GM23338 (cell line): ENCODE results near the gene AQP5. TPM values are rescaled to one million over a fixed set of nuclear protein-coding genes. Genes with fewer than 3 reads are reported as not detected.

Source experiments
- ATAC-seq: fragments of 200-7000 bp; cut with Tn5 transposase; 3 replicates; pipeline ENCODE4 v1.9.1; 2020
- DNase-seq: peaks from one replicate; pipeline ENCODE4 v3.0.0-alpha.2; 2015; ENCODE audit warnings: low spot score
- H2AFZ ChIP-seq: fragments of 200-600 bp; sonication (generic); 2 replicates; pipeline ENCODE4 v1.8.0; 2016; ENCODE audit warnings: antibody characterized with exemption, mild to moderate bottlenecking, moderate library complexity
- H3F3A ChIP-seq: fragments of 200-600 bp; sonication (generic); replicated peaks from 2 replicates; pipeline ENCODE4 v1.8.0; 2017; ENCODE audit warnings: antibody characterized with exemption, mixed run types, low read depth
- H3K27ac ChIP-seq: fragments of 200-600 bp; sonication (generic); 2 replicates; pipeline ENCODE4 v1.6.1; 2016; ENCODE audit warnings: low read depth
- H3K27me3 ChIP-seq: fragments of 200-600 bp; sonication (generic); 2 replicates; pipeline ENCODE4 v1.8.0; 2016; ENCODE audit warnings: mild to moderate bottlenecking, mixed run types, moderate library complexity; ENCODE audit not compliant: insufficient read depth
- H3K36me3 ChIP-seq: fragments of 200-600 bp; sonication (generic); 2 replicates; pipeline ENCODE4 v1.8.0; 2016; ENCODE audit warnings: mild to moderate bottlenecking; ENCODE audit not compliant: insufficient read depth
- H3K4me1 ChIP-seq: fragments of 200-600 bp; sonication (generic); 2 replicates; pipeline ENCODE4 v1.8.0; 2016; ENCODE audit warnings: mild to moderate bottlenecking, moderate library complexity; ENCODE audit not compliant: insufficient read depth
- H3K4me2 ChIP-seq: fragments of 200-600 bp; sonication (generic); 2 replicates; pipeline ENCODE4 v1.7.1; 2017; ENCODE audit warnings: mixed run types
- H3K4me3 ChIP-seq: fragments of 200-600 bp; sonication (generic); 2 replicates; pipeline ENCODE4 v1.6.1; 2016; ENCODE audit warnings: mixed run types
- H3K79me2 ChIP-seq: fragments of 200-600 bp; sonication (generic); replicated peaks from 2 replicates; pipeline ENCODE4 v1.8.0; 2017; ENCODE audit warnings: mild to moderate bottlenecking; ENCODE audit not compliant: insufficient read depth
- H3K9me2 ChIP-seq: fragments of 200-600 bp; sonication (generic); 2 replicates; pipeline ENCODE4 v1.8.0; 2017; ENCODE audit not compliant: insufficient read depth
- H4K20me1 ChIP-seq: fragments of 200-600 bp; sonication (generic); replicated peaks from 2 replicates; pipeline ENCODE4 v1.8.0; 2017; ENCODE audit warnings: mild to moderate bottlenecking; ENCODE audit not compliant: insufficient read depth
- H3K27ac Mint-ChIP-seq: 2 replicates; pipeline ENCODE4 v1.8.0; 2020; ENCODE audit warnings: inconsistent platforms, mild to moderate bottlenecking, moderate library complexity, mixed read lengths
- H3K27me3 Mint-ChIP-seq: 3 replicates; pipeline ENCODE4 v1.8.0; 2022; ENCODE audit warnings: low read depth, mild to moderate bottlenecking, moderate library complexity, mixed read lengths, inconsistent platforms; ENCODE audit not compliant: insufficient read depth, poor library complexity
- H3K36me3 Mint-ChIP-seq: 3 replicates; pipeline ENCODE4 v1.8.0; 2021; ENCODE audit warnings: low read depth, mild to moderate bottlenecking, inconsistent platforms, moderate library complexity, mixed read lengths
- H3K4me1 Mint-ChIP-seq: 3 replicates; pipeline ENCODE4 v1.8.0; 2020; ENCODE audit warnings: mild to moderate bottlenecking, inconsistent platforms, mixed read lengths
- H3K4me3 Mint-ChIP-seq: 3 replicates; pipeline ENCODE4 v1.8.0; 2021; ENCODE audit warnings: moderate library complexity, mild to moderate bottlenecking, inconsistent platforms, mixed read lengths
- H3K9me3 Mint-ChIP-seq: 3 replicates; pipeline ENCODE4 v1.8.0; 2020; ENCODE audit warnings: moderate library complexity, mild to moderate bottlenecking, inconsistent platforms, mixed read lengths
- CREB1 ChIP-seq: fragments of 250-450 bp; sonication (Bioruptor Pico); IDR thresholded peaks from 2 replicates; pipeline ENCODE4 v1.5.0; 2020; ENCODE audit warnings: low read depth, mild to moderate bottlenecking, moderate library complexity
- EZH2 ChIP-seq: fragments of 200-600 bp; sonication (generic); IDR thresholded peaks from one replicate; pipeline ENCODE4 v1.8.0; 2017; ENCODE audit warnings: antibody characterized with exemption, mild to moderate bottlenecking, low read depth; ENCODE audit not compliant: unreplicated experiment
- EZH2phosphoT487 ChIP-seq: fragments of 200-600 bp; sonication (generic); IDR thresholded peaks from one replicate; pipeline ENCODE4 v1.8.1; 2018; ENCODE audit warnings: antibody characterized with exemption; ENCODE audit not compliant: unreplicated experiment
- JUNB ChIP-seq: IDR thresholded peaks from one replicate; pipeline ENCODE4 v1.6.1; 2016; ENCODE audit warnings: antibody characterized with exemption; ENCODE audit not compliant: unreplicated experiment
- NANOG ChIP-seq: IDR thresholded peaks from 2 replicates; pipeline ENCODE4 v1.6.1; 2016; ENCODE audit warnings: antibody characterized with exemption, borderline replicate concordance
- POLR2AphosphoS5 ChIP-seq: IDR thresholded peaks from 2 replicates; pipeline ENCODE4 v1.6.1; 2016; ENCODE audit warnings: antibody characterized with exemption, low read depth
- STAT1 ChIP-seq: IDR thresholded peaks from one replicate; pipeline ENCODE4 v1.6.1; 2016; ENCODE audit warnings: antibody characterized with exemption; ENCODE audit not compliant: unreplicated experiment
- ZNF114 ChIP-seq: fragments of 250-450 bp; sonication (Bioruptor Pico); IDR thresholded peaks from 2 replicates; pipeline ENCODE4 v1.5.0; 2020; ENCODE audit warnings: mild to moderate bottlenecking, moderate library complexity
- ZNF331 ChIP-seq: fragments of 250-450 bp; sonication (Bioruptor Pico); IDR thresholded peaks from 2 replicates; pipeline ENCODE4 v1.5.0; 2020; ENCODE audit warnings: low read depth, mild to moderate bottlenecking, moderate library complexity
- polyA plus RNA-seq: library from polyadenylated mRNA; unstranded; fragments of >200 nt; fragmentation: Nextera tagmentation; extraction: Ambion mirVana; gene quantifications from 2 replicates; pipeline ENCODE4 v1.2.1, GENCODE V29; 2016
- total RNA-seq: library from RNA; depleted of rRNA; stranded (reverse); fragments of >200 nt; shearing (Covaris generic); gene quantifications from 2 replicates; pipeline ENCODE4 v1.2.3, GENCODE V29; 2014
- TF ChIP-seq, protein P1 (sequence below): IDR thresholded peaks from one replicate; pipeline ENCODE4 v1.6.1; 2018; ENCODE audit warnings: antibody characterized with exemption; ENCODE audit not compliant: unreplicated experiment
- TF ChIP-seq, protein P2 (sequence below): fragments of 250-450 bp; sonication (Bioruptor Pico); IDR thresholded peaks from 2 replicates; pipeline ENCODE4 v1.5.0; 2020; ENCODE audit warnings: mild to moderate bottlenecking, moderate library complexity
- TF ChIP-seq, protein P3 (sequence below): IDR thresholded peaks from 2 replicates; pipeline ENCODE4 v1.6.1; 2016; ENCODE audit warnings: antibody characterized with exemption
- TF ChIP-seq, protein P4 (sequence below), 2 experiments: fragments of 200-600 bp in 1 of 2; sonication (generic) in 1 of 2; conservative IDR thresholded peaks; 2 replicates each; pipeline versions ENCODE4 v1.5.1 to v1.6.1; 2016 to 2017; ENCODE audit warnings: antibody characterized with exemption in 2 of 2, low read depth in 2 of 2, mild to moderate bottlenecking in 2 of 2, moderate library complexity in 1 of 2

AQP5 gene
- total and polyA plus RNA-seq, 2 experiments from 2014 or later: 1.3 to 2.2 TPM

DNA sequence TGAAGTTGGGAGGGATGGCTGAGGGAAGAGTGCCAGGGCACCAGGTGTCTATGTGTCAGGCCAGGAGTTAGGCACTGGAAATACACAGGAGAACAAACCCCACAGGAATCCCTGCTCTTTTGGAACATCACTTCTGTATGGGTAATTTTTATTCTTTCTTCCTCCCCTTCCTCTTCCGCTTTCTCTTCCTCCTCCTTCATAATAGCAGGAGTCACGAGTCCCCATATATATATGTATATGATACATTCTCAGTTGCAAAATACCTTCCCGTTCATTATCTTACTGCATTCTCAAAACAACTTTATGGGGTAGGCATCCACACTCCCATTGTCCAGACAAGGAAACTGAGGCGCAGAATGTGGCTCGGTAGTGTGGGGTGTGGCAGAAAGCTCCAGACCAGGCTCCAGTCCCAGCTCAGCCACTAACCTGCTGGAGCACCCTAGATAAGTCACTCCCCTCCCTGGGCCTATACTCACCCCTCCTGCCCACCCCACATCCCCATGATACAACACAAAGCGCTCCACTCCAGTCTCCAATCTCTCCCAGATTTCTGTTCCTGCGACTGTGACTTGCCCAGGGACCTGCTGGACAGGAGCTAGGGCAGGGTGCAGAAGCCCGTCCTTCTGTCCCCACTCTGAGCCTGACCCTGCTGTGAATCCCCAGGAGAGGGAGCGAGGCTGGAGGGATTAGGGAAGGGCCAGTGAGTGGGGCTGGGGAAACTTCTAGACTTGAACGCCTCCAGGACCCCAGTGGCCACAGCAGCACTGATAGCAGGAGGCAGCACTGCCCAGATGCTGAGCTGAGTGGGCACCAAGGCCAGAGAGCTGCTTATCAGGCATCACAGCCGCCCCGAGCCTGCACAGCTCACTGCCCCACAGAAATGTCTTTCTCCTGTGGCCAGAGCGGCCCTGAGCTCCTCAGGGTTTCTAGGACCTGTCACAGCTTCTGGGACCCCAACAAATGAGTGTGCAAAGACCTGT, 12.5 kb upstream of the AQP5 start:
- no peak for ATAC-seq
- peaks cover 11% of the 10 kb centered on the region for H3K27me3 Mint-ChIP-seq
- no peak overlapping the region for H3K27ac Mint-ChIP-seq

More for the DNA sequence above, 12.5 kb upstream of the AQP5 start:
- Histone ChIP-seq H3K4me1 (peaks cover 26% of the 10 kb centered on the region), H4K20me1 (no peaks in the 10 kb centered on the region), H3K4me2 (no peak overlapping the region), H3F3A (no peaks in the 10 kb centered on the region), H2AFZ (no peak overlapping the region; the same call in 1 of the 2 replicates), H3K27ac (no peak overlapping the region), H3K36me3 (no peaks in the 10 kb centered on the region), H3K79me2 (no peaks in the 10 kb centered on the region), H3K27me3 (no peaks in the 10 kb centered on the region), H3K4me3 (no peak overlapping the region), H3K9me2 (no peaks in the 10 kb centered on the region)
- TF ChIP-seq POLR2AphosphoS5: no peak
- TF ChIP-seq, protein P1, sequence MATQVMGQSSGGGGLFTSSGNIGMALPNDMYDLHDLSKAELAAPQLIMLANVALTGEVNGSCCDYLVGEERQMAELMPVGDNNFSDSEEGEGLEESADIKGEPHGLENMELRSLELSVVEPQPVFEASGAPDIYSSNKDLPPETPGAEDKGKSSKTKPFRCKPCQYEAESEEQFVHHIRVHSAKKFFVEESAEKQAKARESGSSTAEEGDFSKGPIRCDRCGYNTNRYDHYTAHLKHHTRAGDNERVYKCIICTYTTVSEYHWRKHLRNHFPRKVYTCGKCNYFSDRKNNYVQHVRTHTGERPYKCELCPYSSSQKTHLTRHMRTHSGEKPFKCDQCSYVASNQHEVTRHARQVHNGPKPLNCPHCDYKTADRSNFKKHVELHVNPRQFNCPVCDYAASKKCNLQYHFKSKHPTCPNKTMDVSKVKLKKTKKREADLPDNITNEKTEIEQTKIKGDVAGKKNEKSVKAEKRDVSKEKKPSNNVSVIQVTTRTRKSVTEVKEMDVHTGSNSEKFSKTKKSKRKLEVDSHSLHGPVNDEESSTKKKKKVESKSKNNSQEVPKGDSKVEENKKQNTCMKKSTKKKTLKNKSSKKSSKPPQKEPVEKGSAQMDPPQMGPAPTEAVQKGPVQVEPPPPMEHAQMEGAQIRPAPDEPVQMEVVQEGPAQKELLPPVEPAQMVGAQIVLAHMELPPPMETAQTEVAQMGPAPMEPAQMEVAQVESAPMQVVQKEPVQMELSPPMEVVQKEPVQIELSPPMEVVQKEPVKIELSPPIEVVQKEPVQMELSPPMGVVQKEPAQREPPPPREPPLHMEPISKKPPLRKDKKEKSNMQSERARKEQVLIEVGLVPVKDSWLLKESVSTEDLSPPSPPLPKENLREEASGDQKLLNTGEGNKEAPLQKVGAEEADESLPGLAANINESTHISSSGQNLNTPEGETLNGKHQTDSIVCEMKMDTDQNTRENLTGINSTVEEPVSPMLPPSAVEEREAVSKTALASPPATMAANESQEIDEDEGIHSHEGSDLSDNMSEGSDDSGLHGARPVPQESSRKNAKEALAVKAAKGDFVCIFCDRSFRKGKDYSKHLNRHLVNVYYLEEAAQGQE: no peak
- TF ChIP-seq EZH2phosphoT487: no peak
- TF ChIP-seq, protein P2, sequence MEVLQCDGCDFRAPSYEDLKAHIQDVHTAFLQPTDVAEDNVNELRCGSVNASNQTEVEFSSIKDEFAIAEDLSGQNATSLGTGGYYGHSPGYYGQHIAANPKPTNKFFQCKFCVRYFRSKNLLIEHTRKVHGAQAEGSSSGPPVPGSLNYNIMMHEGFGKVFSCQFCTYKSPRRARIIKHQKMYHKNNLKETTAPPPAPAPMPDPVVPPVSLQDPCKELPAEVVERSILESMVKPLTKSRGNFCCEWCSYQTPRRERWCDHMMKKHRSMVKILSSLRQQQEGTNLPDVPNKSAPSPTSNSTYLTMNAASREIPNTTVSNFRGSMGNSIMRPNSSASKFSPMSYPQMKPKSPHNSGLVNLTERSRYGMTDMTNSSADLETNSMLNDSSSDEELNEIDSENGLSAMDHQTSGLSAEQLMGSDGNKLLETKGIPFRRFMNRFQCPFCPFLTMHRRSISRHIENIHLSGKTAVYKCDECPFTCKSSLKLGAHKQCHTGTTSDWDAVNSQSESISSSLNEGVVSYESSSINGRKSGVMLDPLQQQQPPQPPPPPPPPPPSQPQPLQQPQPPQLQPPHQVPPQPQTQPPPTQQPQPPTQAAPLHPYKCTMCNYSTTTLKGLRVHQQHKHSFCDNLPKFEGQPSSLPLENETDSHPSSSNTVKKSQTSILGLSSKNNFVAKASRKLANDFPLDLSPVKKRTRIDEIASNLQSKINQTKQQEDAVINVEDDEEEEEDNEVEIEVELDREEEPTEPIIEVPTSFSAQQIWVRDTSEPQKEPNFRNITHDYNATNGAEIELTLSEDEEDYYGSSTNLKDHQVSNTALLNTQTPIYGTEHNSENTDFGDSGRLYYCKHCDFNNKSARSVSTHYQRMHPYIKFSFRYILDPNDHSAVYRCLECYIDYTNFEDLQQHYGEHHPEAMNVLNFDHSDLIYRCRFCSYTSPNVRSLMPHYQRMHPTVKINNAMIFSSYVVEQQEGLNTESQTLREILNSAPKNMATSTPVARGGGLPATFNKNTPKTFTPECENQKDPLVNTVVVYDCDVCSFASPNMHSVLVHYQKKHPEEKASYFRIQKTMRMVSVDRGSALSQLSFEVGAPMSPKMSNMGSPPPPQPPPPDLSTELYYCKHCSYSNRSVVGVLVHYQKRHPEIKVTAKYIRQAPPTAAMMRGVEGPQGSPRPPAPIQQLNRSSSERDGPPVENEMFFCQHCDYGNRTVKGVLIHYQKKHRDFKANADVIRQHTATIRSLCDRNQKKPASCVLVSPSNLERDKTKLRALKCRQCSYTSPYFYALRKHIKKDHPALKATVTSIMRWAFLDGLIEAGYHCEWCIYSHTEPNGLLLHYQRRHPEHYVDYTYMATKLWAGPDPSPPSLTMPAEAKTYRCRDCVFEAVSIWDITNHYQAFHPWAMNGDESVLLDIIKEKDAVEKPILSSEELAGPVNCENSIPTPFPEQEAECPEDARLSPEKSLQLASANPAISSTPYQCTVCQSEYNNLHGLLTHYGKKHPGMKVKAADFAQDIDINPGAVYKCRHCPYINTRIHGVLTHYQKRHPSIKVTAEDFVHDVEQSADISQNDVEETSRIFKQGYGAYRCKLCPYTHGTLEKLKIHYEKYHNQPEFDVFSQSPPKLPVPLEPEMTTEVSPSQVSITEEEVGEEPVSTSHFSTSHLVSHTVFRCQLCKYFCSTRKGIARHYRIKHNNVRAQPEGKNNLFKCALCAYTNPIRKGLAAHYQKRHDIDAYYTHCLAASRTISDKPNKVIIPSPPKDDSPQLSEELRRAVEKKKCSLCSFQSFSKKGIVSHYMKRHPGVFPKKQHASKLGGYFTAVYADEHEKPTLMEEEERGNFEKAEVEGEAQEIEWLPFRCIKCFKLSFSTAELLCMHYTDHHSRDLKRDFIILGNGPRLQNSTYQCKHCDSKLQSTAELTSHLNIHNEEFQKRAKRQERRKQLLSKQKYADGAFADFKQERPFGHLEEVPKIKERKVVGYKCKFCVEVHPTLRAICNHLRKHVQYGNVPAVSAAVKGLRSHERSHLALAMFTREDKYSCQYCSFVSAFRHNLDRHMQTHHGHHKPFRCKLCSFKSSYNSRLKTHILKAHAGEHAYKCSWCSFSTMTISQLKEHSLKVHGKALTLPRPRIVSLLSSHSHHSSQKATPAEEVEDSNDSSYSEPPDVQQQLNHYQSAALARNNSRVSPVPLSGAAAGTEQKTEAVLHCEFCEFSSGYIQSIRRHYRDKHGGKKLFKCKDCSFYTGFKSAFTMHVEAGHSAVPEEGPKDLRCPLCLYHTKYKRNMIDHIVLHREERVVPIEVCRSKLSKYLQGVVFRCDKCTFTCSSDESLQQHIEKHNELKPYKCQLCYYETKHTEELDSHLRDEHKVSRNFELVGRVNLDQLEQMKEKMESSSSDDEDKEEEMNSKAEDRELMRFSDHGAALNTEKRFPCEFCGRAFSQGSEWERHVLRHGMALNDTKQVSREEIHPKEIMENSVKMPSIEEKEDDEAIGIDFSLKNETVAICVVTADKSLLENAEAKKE (CRISPR knock-in tag): no peak
- TF ChIP-seq, protein P3, sequence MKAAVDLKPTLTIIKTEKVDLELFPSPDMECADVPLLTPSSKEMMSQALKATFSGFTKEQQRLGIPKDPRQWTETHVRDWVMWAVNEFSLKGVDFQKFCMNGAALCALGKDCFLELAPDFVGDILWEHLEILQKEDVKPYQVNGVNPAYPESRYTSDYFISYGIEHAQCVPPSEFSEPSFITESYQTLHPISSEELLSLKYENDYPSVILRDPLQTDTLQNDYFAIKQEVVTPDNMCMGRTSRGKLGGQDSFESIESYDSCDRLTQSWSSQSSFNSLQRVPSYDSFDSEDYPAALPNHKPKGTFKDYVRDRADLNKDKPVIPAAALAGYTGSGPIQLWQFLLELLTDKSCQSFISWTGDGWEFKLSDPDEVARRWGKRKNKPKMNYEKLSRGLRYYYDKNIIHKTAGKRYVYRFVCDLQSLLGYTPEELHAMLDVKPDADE: no peak
- TF ChIP-seq ZNF331 (CRISPR knock-in tag): no peak
- no peak for TF ChIP-seq JUNB
- no peak for TF ChIP-seq NANOG
- TF ChIP-seq CREB1 (CRISPR knock-in tag): no peak
- no peak for TF ChIP-seq STAT1
- TF ChIP-seq ZNF114 (CRISPR knock-in tag): no peak
- TF ChIP-seq, protein P4, sequence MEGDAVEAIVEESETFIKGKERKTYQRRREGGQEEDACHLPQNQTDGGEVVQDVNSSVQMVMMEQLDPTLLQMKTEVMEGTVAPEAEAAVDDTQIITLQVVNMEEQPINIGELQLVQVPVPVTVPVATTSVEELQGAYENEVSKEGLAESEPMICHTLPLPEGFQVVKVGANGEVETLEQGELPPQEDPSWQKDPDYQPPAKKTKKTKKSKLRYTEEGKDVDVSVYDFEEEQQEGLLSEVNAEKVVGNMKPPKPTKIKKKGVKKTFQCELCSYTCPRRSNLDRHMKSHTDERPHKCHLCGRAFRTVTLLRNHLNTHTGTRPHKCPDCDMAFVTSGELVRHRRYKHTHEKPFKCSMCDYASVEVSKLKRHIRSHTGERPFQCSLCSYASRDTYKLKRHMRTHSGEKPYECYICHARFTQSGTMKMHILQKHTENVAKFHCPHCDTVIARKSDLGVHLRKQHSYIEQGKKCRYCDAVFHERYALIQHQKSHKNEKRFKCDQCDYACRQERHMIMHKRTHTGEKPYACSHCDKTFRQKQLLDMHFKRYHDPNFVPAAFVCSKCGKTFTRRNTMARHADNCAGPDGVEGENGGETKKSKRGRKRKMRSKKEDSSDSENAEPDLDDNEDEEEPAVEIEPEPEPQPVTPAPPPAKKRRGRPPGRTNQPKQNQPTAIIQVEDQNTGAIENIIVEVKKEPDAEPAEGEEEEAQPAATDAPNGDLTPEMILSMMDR (conservative IDR thresholded peaks at IDR 0.05; ENCODE audit: low read depth in 2 of 2): no peak
- TF ChIP-seq EZH2: no peak
- Mint-ChIP-seq H3K9me3 (no peaks in the 10 kb centered on the region), H3K4me3 (no peak overlapping the region), H3K36me3 (no peaks in the 10 kb centered on the region), H3K4me1 (peaks cover 26% of the 10 kb centered on the region)
- no peak for DNase-seq
